ENCODE results near the gene SHB.

GRCh38 chr9:37966412-37967013, 102.5 kb downstream of the SHB start:
- TF ChIP-seq HMGA2 (CRISPR knock-in tag; IDR thresholded peaks at IDR 0.05) (no peak), TCF7 (CRISPR knock-in tag; IDR thresholded peaks at IDR 0.05; ENCODE audit: low read depth) (no peak), ATF2 (CRISPR knock-in tag; IDR thresholded peaks at IDR 0.05; ENCODE audit: borderline replicate concordance, low read depth) (no peak), CTCF (IDR thresholded peaks at IDR 0.05) (no peak), FOXP1 (CRISPR knock-in tag; IDR thresholded peaks at IDR 0.05; ENCODE audit: borderline replicate concordance) (no peak), JAZF1 (CRISPR knock-in tag; IDR thresholded peaks at IDR 0.05) (no peak), MAX (CRISPR knock-in tag; IDR thresholded peaks at IDR 0.05) (no peak)

All from WTC11 (cell line).